Measurements from ENCODE around the gene FAM200B.
"Not testable (repeated sequence)": the region's sequence is repeated elsewhere in the genome, so short reads cannot be mapped to it uniquely, and the experiment has no call there.

Gene FAM200B

GRCh38 chr4:15696866-15697265, 15.2 kb downstream of the FAM200B start:
- DNase-seq, result no peak

- peak; percentile 61 for DNase-seq
These were observed 21.3 kb downstream of the FAM200B start, which contains the start of gene BST1 for GRCh38 chr4:15702941-15703403. Gene BST1, plus strand, starts transcription at chr4:15703065. Its CDS starts 80 bp downstream, at chr4:15703145.

- DNase-seq, result no peak
These were observed 21.8 kb downstream of the FAM200B start for GRCh38 chr4:15703439-15703838.

GRCh38 chr4:15704129-15704528, 22.5 kb downstream of the FAM200B start:
- DNase-seq, result no peak

GRCh38 chr4:15706646-15707362, 25.2 kb downstream of the FAM200B start:
- peak; percentile 12 for DNase-seq

- no peak for DNase-seq
These were observed 25.7 kb downstream of the FAM200B start for GRCh38 chr4:15707363-15707715.

- no peak for DNase-seq
These were observed 30.1 kb downstream of the FAM200B start for GRCh38 chr4:15711762-15712161.

GRCh38 chr4:15712214-15712613, 30.6 kb downstream of the FAM200B start:
- no peak for DNase-seq

- DNase-seq, result peak; percentile 21
These were observed 32.5 kb downstream of the FAM200B start for GRCh38 chr4:15714141-15714540.

GRCh38 chr4:15714646-15715435, 33.2 kb downstream of the FAM200B start:
- peak; percentile 50 for DNase-seq

- DNase-seq, result no peak
These were observed 34.5 kb downstream of the FAM200B start for GRCh38 chr4:15716115-15716514.

- DNase-seq, result peak; percentile 68
These were observed 35.5 kb downstream of the FAM200B start for GRCh38 chr4:15717086-15717485.

- DNase-seq, result peak; percentile 14
These were observed 36.2 kb downstream of the FAM200B start for GRCh38 chr4:15717657-15718416.

- no peak for DNase-seq
These were observed 36.8 kb downstream of the FAM200B start for GRCh38 chr4:15718465-15718864.

- no peak for DNase-seq
These were observed 37.3 kb downstream of the FAM200B start for GRCh38 chr4:15718959-15719358.

GRCh38 chr4:15719506-15719905, 37.9 kb downstream of the FAM200B start:
- DNase-seq, result no peak

- DNase-seq, result no peak
These were observed 39.2 kb downstream of the FAM200B start for GRCh38 chr4:15720851-15721250.

GRCh38 chr4:15725608-15726007, 44.0 kb downstream of the FAM200B start:
- no peak for DNase-seq

GRCh38 chr4:15729910-15730533, 48.4 kb downstream of the FAM200B start:
- DNase-seq, result peak; percentile 49

- DNase-seq, result not testable (repeated sequence)
These were observed 51.4 kb downstream of the FAM200B start for GRCh38 chr4:15733061-15733460.

GRCh38 chr4:15735536-15735935, 53.9 kb downstream of the FAM200B start:
- no peak for DNase-seq

- DNase-seq, result no peak
These were observed 55.0 kb downstream of the FAM200B start for GRCh38 chr4:15736514-15737050.

GRCh38 chr4:15737255-15737654, 55.6 kb downstream of the FAM200B start:
- no peak for DNase-seq

Measured in fibroblast of upper back skin (primary cell).